ENCODE measurements around the gene SAYSD1.

GRCh38 chr6:39095578-39095977 is 19.4 kb downstream of the SAYSD1 start:
- TF ChIP-seq EZH2 (optimal IDR thresholded peaks at IDR 0.05; ENCODE audit: low read depth, low read length) = no peak
- TF ChIP-seq, protein P1, sequence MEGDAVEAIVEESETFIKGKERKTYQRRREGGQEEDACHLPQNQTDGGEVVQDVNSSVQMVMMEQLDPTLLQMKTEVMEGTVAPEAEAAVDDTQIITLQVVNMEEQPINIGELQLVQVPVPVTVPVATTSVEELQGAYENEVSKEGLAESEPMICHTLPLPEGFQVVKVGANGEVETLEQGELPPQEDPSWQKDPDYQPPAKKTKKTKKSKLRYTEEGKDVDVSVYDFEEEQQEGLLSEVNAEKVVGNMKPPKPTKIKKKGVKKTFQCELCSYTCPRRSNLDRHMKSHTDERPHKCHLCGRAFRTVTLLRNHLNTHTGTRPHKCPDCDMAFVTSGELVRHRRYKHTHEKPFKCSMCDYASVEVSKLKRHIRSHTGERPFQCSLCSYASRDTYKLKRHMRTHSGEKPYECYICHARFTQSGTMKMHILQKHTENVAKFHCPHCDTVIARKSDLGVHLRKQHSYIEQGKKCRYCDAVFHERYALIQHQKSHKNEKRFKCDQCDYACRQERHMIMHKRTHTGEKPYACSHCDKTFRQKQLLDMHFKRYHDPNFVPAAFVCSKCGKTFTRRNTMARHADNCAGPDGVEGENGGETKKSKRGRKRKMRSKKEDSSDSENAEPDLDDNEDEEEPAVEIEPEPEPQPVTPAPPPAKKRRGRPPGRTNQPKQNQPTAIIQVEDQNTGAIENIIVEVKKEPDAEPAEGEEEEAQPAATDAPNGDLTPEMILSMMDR (IDR thresholded peaks at IDR 0.05; ENCODE audit: low read length) = no peak
